Spleen (tissue), 11 donors: ENCODE results near the gene TNFRSF18. TPM values are rescaled to one million over a fixed set of nuclear protein-coding genes. Genes with fewer than 3 reads are reported as not detected.

Experiments used
- DNase-seq: peaks from one replicate; pipeline ENCODE4 v3.0.0-alpha.2; 2020
- H3K27ac ChIP-seq, 8 donors: fragments of 200-600 bp; sonication (generic) in 7 of 8; 1 replicate in 4 of 8; 2 replicates in 4 of 8; pipeline versions ENCODE4 v1.5.0 to v1.8.0; 2016 to 2021; ENCODE audit warnings: inconsistent platforms in 4 of 8, mild to moderate bottlenecking in 4 of 8, moderate library complexity in 1 of 8
- H3K27me3 ChIP-seq, 7 donors: fragments of 200-600 bp; sonication (generic) in 6 of 7; replicated peaks in 1 of 7; 1 replicate in 4 of 7; 2 replicates in 3 of 7; pipeline versions ENCODE4 v1.5.0 to v1.8.0; 2016 to 2021; ENCODE audit warnings: inconsistent platforms in 3 of 7, mild to moderate bottlenecking in 1 of 7
- H3K36me3 ChIP-seq, 6 donors: fragments of 200-600 bp; sonication (generic) in 5 of 6; 1 replicate in 4 of 6; 2 replicates in 2 of 6; pipeline versions ENCODE4 v1.5.0 to v1.8.0; 2016 to 2021; ENCODE audit warnings: inconsistent platforms in 2 of 6
- H3K4me1 ChIP-seq, 6 donors: fragments of 200-600 bp; sonication (generic) in 5 of 6; 1 replicate in 3 of 6; 2 replicates in 3 of 6; pipeline versions ENCODE4 v1.5.0 to v1.8.0; 2016 to 2021; ENCODE audit warnings: inconsistent platforms in 3 of 6
- H3K4me3 ChIP-seq, 8 donors: fragments of 200-600 bp; sonication (generic) in 7 of 8; 1 replicate in 4 of 8; 2 replicates in 4 of 8; pipeline versions ENCODE4 v1.5.0 to v1.8.0; 2016 to 2021; ENCODE audit warnings: inconsistent platforms in 4 of 8, mild to moderate bottlenecking in 4 of 8, moderate library complexity in 2 of 8
- H3K9me3 ChIP-seq, 8 donors: fragments of 200-600 bp; sonication (generic) in 7 of 8; 1 replicate in 4 of 8; 2 replicates in 4 of 8; pipeline versions ENCODE4 v1.5.0 to v1.8.0; 2016 to 2021; ENCODE audit warnings: inconsistent platforms in 4 of 8
- POLR2A ChIP-seq, 3 donors: fragments of 450-650 bp; IDR thresholded peaks; one replicate each; pipeline ENCODE4 v1.5.1; 2017; ENCODE audit warnings: antibody characterized with exemption in 3 of 3, mild to moderate bottlenecking in 1 of 3
- POLR2AphosphoS5 ChIP-seq, 3 donors: sonication (generic); formaldehyde crosslinking; IDR thresholded peaks; one replicate each; pipeline ENCODE4 v1.5.1; 2017; ENCODE audit warnings: antibody characterized with exemption in 3 of 3
- WGBS, 5 donors: extraction: QIAGEN DNeasy Blood & Tissue Kit in 3 of 5; methylation state at CpG; one replicate each; pipeline versions ENCODE4 v1.1.5 to v1.1.7; 2013 to 2018; 5-methylcytosine and 5-hydroxymethylcytosine counted together
- intact Hi-C: fragments of 100-400 bp; cut with DNase I; formaldehyde crosslinking; loops from one replicate; pipeline ENCODE4 v1.15.0; 2023; ENCODE audit warnings: low total_unique reads
- polyA plus RNA-seq, 3 donors: library from polyadenylated mRNA; stranded (reverse); fragments of 200-250 nt; gene quantifications; one replicate each; pipeline ENCODE4 v1.2.1, GENCODE V29; 2013
- total RNA-seq, 7 donors: library from RNA; depleted of rRNA in 3 of 7; stranded (reverse); fragments of >200 nt in 3 of 7; fragmentation: NEBNext Ultra II Directional in 4 of 7; extraction: Animal tissue kit (Norgen Biotek cat#: 25700) in 4 of 7; gene quantifications; one replicate each; pipeline versions ENCODE4 v1.1.0 to v1.2.1, GENCODE V29; 2016 to 2021
- TF ChIP-seq, protein P1 (sequence below), 11 experiments: fragments of 200-600 bp in 7 of 11; fragments of 450-650 bp in 4 of 11; sonication (generic) in 4 of 11; IDR thresholded peaks in 8 of 11; conservative IDR thresholded peaks in 3 of 11; 1 replicate in 7 of 11; 2 replicates in 4 of 11; pipeline versions ENCODE4 v1.4.0 to v1.8.0; 2016 to 2021; ENCODE audit warnings: antibody characterized with exemption in 11 of 11, inconsistent platforms in 4 of 11, mild to moderate bottlenecking in 1 of 11
- donor health status: healthy with polysubstance abuse.
- donor health status: DM: no; HTN: no; CAD: no; lungs with moderate emphysema.
- donor health status: DM: no; HTN: no; CAD: no.
- donor health status: Bipolar disorder and iron deficiency.
- donor health status: healthy.
- donor health status: DM: no; HTN: no; CAD: no.
- donor health status: DM: yes; HTN: yes; CAD: no.

The TNFRSF18 gene
- total and polyA plus RNA-seq, 10 donors = 5.2 to 16.3 (median 7.6) TPM

DNA sequence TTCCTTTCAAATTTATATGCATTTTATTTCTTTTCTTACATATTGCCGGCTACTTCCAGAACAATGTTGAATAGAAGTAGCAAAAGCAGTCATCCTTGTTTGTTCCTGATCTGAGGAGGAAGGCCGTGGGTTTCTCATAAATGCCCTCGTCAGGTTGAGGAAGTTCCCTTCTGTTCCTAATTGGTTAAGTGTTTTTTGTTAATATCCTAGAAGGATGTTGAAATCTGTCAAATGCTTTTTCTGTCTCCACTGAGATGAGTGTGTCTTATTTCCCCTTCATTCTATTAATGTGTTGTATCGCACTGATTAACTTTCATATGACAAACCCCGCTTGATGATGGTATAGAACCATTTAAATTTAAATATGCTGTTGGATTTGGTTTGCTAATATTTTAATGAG lies 17.3 kb downstream of the TNFRSF18 start:
- TF ChIP-seq POLR2AphosphoS5 (IDR thresholded peaks at IDR 0.05) (no peak), POLR2A (IDR thresholded peaks at IDR 0.05) (no peak)
- TF ChIP-seq, protein P1, sequence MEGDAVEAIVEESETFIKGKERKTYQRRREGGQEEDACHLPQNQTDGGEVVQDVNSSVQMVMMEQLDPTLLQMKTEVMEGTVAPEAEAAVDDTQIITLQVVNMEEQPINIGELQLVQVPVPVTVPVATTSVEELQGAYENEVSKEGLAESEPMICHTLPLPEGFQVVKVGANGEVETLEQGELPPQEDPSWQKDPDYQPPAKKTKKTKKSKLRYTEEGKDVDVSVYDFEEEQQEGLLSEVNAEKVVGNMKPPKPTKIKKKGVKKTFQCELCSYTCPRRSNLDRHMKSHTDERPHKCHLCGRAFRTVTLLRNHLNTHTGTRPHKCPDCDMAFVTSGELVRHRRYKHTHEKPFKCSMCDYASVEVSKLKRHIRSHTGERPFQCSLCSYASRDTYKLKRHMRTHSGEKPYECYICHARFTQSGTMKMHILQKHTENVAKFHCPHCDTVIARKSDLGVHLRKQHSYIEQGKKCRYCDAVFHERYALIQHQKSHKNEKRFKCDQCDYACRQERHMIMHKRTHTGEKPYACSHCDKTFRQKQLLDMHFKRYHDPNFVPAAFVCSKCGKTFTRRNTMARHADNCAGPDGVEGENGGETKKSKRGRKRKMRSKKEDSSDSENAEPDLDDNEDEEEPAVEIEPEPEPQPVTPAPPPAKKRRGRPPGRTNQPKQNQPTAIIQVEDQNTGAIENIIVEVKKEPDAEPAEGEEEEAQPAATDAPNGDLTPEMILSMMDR (IDR thresholded peaks at IDR 0.05 in 8 of 11, conservative IDR thresholded peaks at IDR 0.05 in 3 of 11) = no peak
- DNase-seq = no peak
- Histone ChIP-seq H3K4me1 (peaks cover 0 to 5% (median 0%) of the 10 kb centered on the region in 6 donors), H3K4me3 (no peak overlapping the region), H3K36me3 (no peaks in the 10 kb centered on the region), H3K27me3 (no peaks in the 10 kb centered on the region), H3K27ac (no peak overlapping the region), H3K9me3 (peaks cover 0 to 8% (median 2%) of the 10 kb centered on the region in 8 donors)
- 38 to 63% (median 46%) methylated on average over 5 of the region's 5 CpGs for WGBS, 5 donors
- intact Hi-C loops = no loop called here

DNA sequence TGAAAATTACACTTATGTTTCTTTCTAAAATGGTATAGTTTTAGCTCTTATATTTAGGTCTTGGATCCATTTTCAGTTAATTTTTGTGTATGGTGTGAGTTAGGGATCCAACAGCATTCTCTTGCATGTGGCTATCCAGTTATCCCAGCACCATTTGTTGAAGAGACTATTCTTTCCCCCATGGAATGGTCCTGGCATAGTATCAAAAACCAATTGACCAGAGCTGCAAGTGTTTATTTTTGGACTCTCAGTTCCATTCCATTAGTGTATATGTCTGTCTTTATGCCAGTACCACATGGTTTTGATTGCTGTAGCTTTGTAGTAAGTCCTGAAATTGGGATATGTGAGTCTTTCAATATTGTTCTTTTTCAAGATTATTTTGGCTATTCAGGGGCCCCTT lies 18.5 kb downstream of the TNFRSF18 start:
- H3K27ac ChIP-seq = no peak overlapping the region
- intact Hi-C loops = no loop called here
- no peak for DNase-seq
- H3K4me3 ChIP-seq = no peak overlapping the region
- H3K27me3 ChIP-seq = peaks cover 0 to 9% (median 0%) of the 10 kb centered on the region in 7 donors
- H3K36me3 ChIP-seq = no peaks in the 10 kb centered on the region
- TF ChIP-seq, protein P1 (IDR thresholded peaks at IDR 0.05 in 8 of 11, conservative IDR thresholded peaks at IDR 0.05 in 3 of 11) = no peak
- TF ChIP-seq POLR2AphosphoS5 (IDR thresholded peaks at IDR 0.05) (no peak), POLR2A (IDR thresholded peaks at IDR 0.05) (no peak)
- peaks cover 0 to 8% (median 2%) of the 10 kb centered on the region in 8 donors for H3K9me3 ChIP-seq
- H3K4me1 ChIP-seq = peaks cover 0 to 17% (median 9%) of the 10 kb centered on the region in 6 donors

DNA sequence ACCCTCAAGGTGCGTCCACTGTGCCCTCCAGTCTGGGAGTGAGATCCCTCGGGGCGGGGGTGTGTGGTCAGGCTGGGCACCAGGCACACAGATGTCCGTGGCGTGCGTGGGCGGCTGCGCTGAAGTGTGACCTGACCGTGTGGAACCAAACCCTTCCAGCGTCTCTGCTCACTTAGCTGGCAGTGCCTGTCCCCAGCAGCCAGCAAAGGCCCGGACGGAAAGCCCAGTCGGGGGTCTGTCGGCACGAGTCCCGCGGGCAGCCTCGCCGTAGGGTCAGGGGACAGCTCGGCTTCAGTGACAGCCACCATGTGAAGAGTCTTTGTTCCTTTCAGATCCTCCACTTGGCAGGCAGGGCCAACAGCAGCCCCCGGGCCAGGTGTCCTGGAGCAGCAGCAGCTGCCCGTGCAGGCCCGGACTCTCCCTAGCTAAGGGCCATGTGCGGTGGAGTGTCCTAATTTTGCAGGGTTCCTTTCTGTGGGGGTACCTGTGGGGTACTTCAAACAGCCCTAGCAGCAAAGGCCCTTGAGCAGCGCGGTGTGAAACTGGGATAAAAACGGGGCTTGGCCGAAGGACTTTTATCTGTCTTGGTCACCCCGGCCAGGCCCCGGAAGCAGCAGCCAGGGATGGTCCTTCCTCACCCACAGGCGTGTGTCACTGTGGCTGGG lies 21.2 kb downstream of the TNFRSF18 start:
- H3K9me3 ChIP-seq = no peaks in the 10 kb centered on the region
- H3K27ac ChIP-seq = no peak overlapping the region
- peak; percentile 69 for DNase-seq
- H3K4me3 ChIP-seq = no peak overlapping the region
- TF ChIP-seq, protein P1 (IDR thresholded peaks at IDR 0.05 in 8 of 11, conservative IDR thresholded peaks at IDR 0.05 in 3 of 11) = no peak
- TF ChIP-seq POLR2A (IDR thresholded peaks at IDR 0.05) (no peak), POLR2AphosphoS5 (IDR thresholded peaks at IDR 0.05) (no peak)
- no peaks in the 10 kb centered on the region for H3K36me3 ChIP-seq
- intact Hi-C loops = no loop called here
- WGBS, 5 donors = 78 to 87% (median 86%) methylated on average over 14 to 31 of the region's 31 CpGs
- peaks cover 0 to 30% (median 15%) of the 10 kb centered on the region in 6 donors for H3K4me1 ChIP-seq
- H3K27me3 ChIP-seq = peaks cover 0 to 36% (median 6%) of the 10 kb centered on the region in 7 donors

DNA sequence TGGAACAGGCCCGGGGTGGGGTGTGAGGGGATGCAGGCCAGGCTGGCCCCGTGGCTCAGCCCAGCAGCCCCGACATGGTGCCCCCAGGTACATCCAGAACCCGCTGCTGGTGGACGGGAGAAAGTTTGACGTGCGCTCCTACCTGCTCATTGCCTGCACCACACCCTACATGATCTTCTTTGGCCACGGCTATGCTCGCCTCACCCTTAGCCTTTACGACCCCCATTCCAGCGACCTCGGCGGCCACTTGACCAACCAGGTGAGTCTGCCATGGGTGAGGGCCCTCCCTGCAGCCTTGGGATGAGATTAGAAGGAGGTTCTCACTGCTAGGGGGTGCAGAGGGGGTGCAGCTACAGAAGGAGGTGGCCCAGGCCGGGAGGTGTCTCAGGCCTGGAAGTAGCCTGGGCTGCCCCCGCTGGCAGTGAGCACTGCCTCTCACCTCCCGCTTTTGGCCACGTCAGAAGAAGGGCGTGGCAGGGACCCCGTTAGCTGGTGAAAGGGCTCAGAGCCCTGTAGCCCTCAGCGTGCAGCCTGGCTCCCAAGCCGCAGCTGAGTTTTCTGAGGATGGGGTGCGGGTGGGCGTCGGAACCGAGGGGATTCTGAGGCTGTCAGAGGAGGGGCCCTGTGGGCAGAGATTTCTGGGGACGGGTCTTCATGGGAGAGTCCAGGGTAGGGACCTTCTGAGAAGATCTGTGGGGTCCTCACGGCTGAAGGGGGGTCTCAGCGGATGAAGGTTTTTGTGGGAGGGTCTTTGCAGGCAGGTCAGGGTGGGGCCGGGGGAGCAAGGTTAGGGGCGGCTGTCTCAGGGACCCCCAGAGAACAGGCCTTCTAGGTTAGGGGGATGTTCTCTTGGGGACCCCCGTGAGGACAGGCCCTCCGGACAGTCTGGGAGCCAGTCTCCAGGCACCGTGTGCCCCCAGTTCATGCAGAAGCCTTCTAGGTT lies 22.3 kb downstream of the TNFRSF18 start:
- no peak for DNase-seq
- H3K9me3 ChIP-seq = no peaks in the 10 kb centered on the region
- WGBS, 5 donors = 81 to 87% (median 86%) methylated on average over 23 to 33 of the region's 33 CpGs
- no peak for TF ChIP-seq POLR2AphosphoS5 (IDR thresholded peaks at IDR 0.05)
- TF ChIP-seq POLR2A (IDR thresholded peaks at IDR 0.05) = no peak
- TF ChIP-seq, protein P1 (IDR thresholded peaks at IDR 0.05 in 8 of 11, conservative IDR thresholded peaks at IDR 0.05 in 3 of 11) = no peak
- H3K4me1 ChIP-seq = peaks cover 0 to 25% (median 15%) of the 10 kb centered on the region in 6 donors
- H3K36me3 ChIP-seq = no peaks in the 10 kb centered on the region
- intact Hi-C loops = no loop called here
- peaks cover 0 to 48% (median 16%) of the 10 kb centered on the region in 7 donors for H3K27me3 ChIP-seq
- H3K4me3 ChIP-seq = no peak overlapping the region
- H3K27ac ChIP-seq = no peak overlapping the region
